PFSK-1 (cell line): ENCODE results near the gene TOLLIP.

Experiments used
- FOXP2 ChIP-seq: optimal IDR thresholded peaks from 2 replicates; pipeline ENCODE3; 2011; ENCODE audit warnings: borderline replicate concordance, control low read depth, inconsistent platforms; ENCODE audit not compliant: insufficient read depth; ENCODE audit errors: extremely low read length, extremely low read depth
- POLR2AphosphoS5 ChIP-seq: IDR thresholded peaks from 2 replicates; pipeline ENCODE4 v1.6.1; 2012; ENCODE audit warnings: low read depth, mild to moderate bottlenecking, control low read depth, low read length, moderate library complexity
- SIN3A ChIP-seq: IDR thresholded peaks from 2 replicates; pipeline ENCODE4 v1.6.1; 2012; ENCODE audit warnings: mild to moderate bottlenecking, low read length, moderate library complexity, borderline replicate concordance; ENCODE audit not compliant: insufficient read depth
- TAF1 ChIP-seq: IDR thresholded peaks from 2 replicates; pipeline ENCODE4 v1.6.1; 2012; ENCODE audit warnings: low read length, control low read depth, borderline replicate concordance; ENCODE audit not compliant: insufficient read depth
- TF ChIP-seq, protein P1 (sequence below), 2 experiments: IDR thresholded peaks; 2 replicates each; pipeline versions ENCODE4 v1.6.1 to v1.8.0; 2011 to 2012; ENCODE audit warnings: low read depth in 2 of 2, low read length in 2 of 2, control low read depth in 1 of 2, inconsistent platforms in 1 of 2, mild to moderate bottlenecking in 1 of 2, moderate library complexity in 1 of 2; ENCODE audit not compliant: insufficient read depth in 1 of 2

TOLLIP gene

DNA sequence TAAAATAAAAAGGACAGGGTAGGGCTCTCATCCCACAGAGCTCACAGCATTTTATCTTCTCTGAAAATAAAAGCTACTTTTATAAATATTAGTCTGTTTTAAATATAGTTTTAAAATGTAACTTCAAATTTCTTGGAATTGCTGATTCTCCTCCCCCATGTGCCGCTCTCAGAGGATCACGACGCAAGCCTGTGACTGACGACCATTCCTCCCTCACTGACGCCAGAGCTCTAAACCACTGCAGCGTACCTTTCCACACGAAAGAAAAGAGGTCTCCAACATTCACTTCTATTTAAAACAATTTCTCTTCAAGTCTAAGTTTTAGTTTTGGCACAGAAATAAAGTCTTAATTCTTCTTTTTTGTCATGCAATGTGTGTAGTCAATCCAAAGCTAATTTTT, 9.3 kb downstream of the TOLLIP start:
- TF ChIP-seq, protein P1, sequence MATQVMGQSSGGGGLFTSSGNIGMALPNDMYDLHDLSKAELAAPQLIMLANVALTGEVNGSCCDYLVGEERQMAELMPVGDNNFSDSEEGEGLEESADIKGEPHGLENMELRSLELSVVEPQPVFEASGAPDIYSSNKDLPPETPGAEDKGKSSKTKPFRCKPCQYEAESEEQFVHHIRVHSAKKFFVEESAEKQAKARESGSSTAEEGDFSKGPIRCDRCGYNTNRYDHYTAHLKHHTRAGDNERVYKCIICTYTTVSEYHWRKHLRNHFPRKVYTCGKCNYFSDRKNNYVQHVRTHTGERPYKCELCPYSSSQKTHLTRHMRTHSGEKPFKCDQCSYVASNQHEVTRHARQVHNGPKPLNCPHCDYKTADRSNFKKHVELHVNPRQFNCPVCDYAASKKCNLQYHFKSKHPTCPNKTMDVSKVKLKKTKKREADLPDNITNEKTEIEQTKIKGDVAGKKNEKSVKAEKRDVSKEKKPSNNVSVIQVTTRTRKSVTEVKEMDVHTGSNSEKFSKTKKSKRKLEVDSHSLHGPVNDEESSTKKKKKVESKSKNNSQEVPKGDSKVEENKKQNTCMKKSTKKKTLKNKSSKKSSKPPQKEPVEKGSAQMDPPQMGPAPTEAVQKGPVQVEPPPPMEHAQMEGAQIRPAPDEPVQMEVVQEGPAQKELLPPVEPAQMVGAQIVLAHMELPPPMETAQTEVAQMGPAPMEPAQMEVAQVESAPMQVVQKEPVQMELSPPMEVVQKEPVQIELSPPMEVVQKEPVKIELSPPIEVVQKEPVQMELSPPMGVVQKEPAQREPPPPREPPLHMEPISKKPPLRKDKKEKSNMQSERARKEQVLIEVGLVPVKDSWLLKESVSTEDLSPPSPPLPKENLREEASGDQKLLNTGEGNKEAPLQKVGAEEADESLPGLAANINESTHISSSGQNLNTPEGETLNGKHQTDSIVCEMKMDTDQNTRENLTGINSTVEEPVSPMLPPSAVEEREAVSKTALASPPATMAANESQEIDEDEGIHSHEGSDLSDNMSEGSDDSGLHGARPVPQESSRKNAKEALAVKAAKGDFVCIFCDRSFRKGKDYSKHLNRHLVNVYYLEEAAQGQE (IDR thresholded peaks at IDR 0.05; ENCODE audit: insufficient read depth in 1 of 2, low read depth in 2 of 2, low read length in 2 of 2): no peak
- no peak for TF ChIP-seq TAF1
- no peak for TF ChIP-seq SIN3A

DNA sequence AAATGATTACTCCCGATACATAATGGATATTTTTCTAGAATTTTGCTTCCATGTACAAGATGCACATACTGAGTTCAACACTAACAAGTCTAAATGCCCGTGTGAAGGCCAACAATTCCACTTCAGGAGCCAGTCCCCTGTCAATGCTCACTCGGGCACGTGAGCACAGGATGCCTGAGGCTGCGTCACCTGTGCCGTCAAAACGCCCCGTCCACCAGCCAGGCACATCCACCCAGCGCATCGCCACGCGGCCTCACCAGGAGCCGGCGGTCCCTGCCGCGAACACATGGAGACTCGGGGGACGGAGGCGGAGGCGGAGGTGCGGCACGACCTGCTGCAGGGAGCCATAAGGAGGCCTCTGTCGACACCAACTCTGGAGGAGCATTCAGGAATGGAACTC, 9.8 kb downstream of the TOLLIP start:
- TF ChIP-seq, protein P1 (IDR thresholded peaks at IDR 0.05; ENCODE audit: insufficient read depth in 1 of 2, low read depth in 2 of 2, low read length in 2 of 2): no peak
- TF ChIP-seq SIN3A (no peak), TAF1 (no peak), FOXP2 (no peak), POLR2AphosphoS5 (no peak)

GRCh38 chr11:1298695-1299492, 10.5 kb downstream of the TOLLIP start:
- TF ChIP-seq FOXP2 (no peak), TAF1 (no peak), POLR2AphosphoS5 (no peak), SIN3A (no peak)
- TF ChIP-seq, protein P1 (IDR thresholded peaks at IDR 0.05; ENCODE audit: insufficient read depth in 1 of 2, low read depth in 2 of 2, low read length in 2 of 2): no peak

DNA sequence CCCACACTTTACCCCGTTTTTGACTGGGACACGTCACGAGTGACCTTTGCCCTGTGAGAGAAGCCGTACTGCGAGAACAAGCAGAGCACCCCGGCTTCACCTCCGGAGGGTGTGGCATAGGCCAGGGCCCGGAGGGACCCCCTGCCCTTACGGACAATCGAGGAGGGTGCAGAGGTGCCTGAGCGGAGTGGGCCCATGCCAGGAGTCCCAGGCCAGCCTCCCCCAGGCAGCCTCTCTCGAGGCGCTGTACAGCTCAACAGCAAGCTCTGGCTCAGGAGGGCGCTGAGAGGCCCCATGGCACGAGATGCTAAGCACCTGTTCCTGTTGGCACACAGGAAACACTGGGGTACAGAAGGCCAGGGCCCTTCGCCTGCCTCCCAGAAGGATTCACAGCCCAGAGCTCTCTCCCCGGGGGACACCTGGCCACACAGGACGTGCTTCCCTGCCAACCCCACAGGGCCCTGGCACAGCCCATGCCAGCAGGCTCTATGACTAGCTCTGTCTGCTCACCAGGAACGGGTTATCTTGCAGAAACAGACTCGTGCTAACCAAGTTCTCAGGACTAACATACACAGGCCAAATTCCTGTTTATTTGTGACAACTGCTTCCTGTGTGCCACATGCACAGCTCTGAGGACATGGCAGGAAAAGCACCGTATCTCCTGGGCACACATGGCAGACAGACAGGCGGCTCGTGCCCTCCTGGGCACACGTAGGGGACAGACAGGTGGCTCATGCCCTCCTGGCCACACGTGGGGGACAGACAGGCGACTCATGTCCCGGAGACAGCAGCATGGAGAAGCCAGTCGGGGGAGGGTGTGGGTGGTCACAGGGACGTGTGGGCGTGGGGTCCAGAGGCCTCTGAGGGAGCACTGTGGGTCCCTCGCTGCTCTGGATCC, 11.6 kb downstream of the TOLLIP start:
- TF ChIP-seq POLR2AphosphoS5 (no peak), FOXP2 (no peak), TAF1 (no peak), SIN3A (no peak)
- TF ChIP-seq, protein P1 (IDR thresholded peaks at IDR 0.05; ENCODE audit: insufficient read depth in 1 of 2, low read depth in 2 of 2, low read length in 2 of 2): no peak
